ENCODE data around the gene UHRF2. TPM values are rescaled to one million over a fixed set of nuclear protein-coding genes. Genes with fewer than 3 reads are reported as not detected.
"Not testable (repeated sequence)": the region's sequence is repeated elsewhere in the genome, so short reads cannot be mapped to it uniquely, and the experiment has no call there.

Gene UHRF2
- total RNA-seq, 6 experiments from 2014 or later = 23.3 to 34.9 (median 26.2) TPM

- Mint-ChIP-seq H3K4me3 (peak overlapping the region; percentile 67; the same call in 1 of the 2 replicates), H3K36me3 (ENCODE audit: low read depth) (peaks cover 23% of the 10 kb centered on the region), H3K9me3 (peaks cover 20% of the 10 kb centered on the region), H3K27ac (peak overlapping the region; percentile 68), H3K27me3 (ENCODE audit: insufficient read depth) (no peaks in the 10 kb centered on the region; the same call in none of the 2 replicates), H3K4me1 (ENCODE audit: low read depth) (peaks cover 21% of the 10 kb centered on the region)
- TF ChIP-seq CTCF (IDR thresholded peaks at IDR 0.05) = no peak
- peak; percentile 42 for DNase-seq
These were observed 112.5 kb downstream of the UHRF2 start for GRCh38 chr9:6525326-6526045.

- no peaks in the 10 kb centered on the region for H3K9me3 Mint-ChIP-seq
- no peak overlapping the region for H3K27ac Mint-ChIP-seq
- H3K36me3 Mint-ChIP-seq (ENCODE audit: low read depth) = no peaks in the 10 kb centered on the region
- peaks cover 6% of the 10 kb centered on the region for H3K4me1 Mint-ChIP-seq (ENCODE audit: low read depth)
- DNase-seq = no peak
- no peak for TF ChIP-seq CTCF (IDR thresholded peaks at IDR 0.05)
- peaks cover under 1% of the 10 kb centered on the region; the same call in 1 of the 2 replicates for H3K27me3 Mint-ChIP-seq (ENCODE audit: insufficient read depth)
- no peak overlapping the region for H3K4me3 Mint-ChIP-seq
These were observed 122.6 kb downstream of the UHRF2 start for GRCh38 chr9:6535594-6535993.

DNA sequence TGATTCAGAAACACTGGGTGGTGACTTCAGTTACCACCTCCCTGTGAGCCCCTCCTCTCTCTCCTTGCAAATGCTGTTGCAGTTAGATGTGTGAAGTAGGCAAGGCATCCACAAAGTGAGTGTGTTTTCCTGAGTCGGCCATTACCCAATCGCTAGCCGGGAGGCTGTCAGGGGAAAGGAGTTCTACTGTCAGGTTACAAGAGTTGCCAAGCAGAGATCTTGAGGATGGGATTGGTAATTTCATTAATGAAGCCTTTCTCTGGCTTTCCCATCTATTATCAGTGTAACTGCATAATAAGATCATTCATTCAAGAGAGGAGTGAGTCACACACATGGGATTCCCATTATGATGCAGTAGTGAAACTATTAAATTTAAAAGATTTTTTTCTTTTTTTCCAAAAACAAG lies 125.7 kb downstream of the UHRF2 start:
- H3K27ac Mint-ChIP-seq = no peak overlapping the region
- H3K27me3 Mint-ChIP-seq (ENCODE audit: insufficient read depth) = no peaks in the 10 kb centered on the region
- no peak overlapping the region for H3K4me3 Mint-ChIP-seq
- TF ChIP-seq CTCF (IDR thresholded peaks at IDR 0.05) = no peak
- H3K36me3 Mint-ChIP-seq (ENCODE audit: low read depth) = no peaks in the 10 kb centered on the region
- no peaks in the 10 kb centered on the region for H3K9me3 Mint-ChIP-seq
- peaks cover 6% of the 10 kb centered on the region for H3K4me1 Mint-ChIP-seq (ENCODE audit: low read depth)
- no peak for DNase-seq

DNA sequence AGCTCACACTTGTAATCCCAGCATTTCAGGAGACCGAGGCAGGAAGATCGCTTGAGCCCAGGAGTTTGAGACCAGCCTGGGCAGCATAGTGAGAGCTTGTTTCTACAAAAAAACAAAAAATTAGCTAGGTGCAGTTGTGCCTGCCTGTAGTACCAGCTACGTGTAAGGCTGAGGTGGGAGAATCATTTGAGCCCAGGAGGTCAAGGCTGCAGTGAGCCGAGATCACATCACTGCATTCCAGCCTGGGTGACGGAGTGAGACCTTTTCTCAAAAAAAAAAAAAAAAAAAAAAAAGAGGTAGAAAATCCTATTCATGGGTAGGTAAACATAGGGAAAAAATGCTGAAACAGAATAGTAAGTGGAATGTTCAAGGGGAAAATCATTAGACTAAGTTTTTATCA lies 129.6 kb downstream of the UHRF2 start:
- not testable (repeated sequence) for H3K36me3 Mint-ChIP-seq (ENCODE audit: low read depth); H3K9me3 Mint-ChIP-seq; DNase-seq; H3K27me3 Mint-ChIP-seq (ENCODE audit: insufficient read depth); H3K4me1 Mint-ChIP-seq (ENCODE audit: low read depth); H3K27ac Mint-ChIP-seq; H3K4me3 Mint-ChIP-seq

GRCh38 chr9:6543204-6543603 lies 130.2 kb downstream of the UHRF2 start:
- H3K36me3 Mint-ChIP-seq (ENCODE audit: low read depth) = no peaks in the 10 kb centered on the region
- peaks cover 6% of the 10 kb centered on the region for H3K4me1 Mint-ChIP-seq (ENCODE audit: low read depth)
- no peak for DNase-seq
- H3K9me3 Mint-ChIP-seq = no peaks in the 10 kb centered on the region
- H3K27me3 Mint-ChIP-seq (ENCODE audit: insufficient read depth) = no peaks in the 10 kb centered on the region
- H3K27ac Mint-ChIP-seq = no peak overlapping the region
- H3K4me3 Mint-ChIP-seq = no peak overlapping the region
- no peak for TF ChIP-seq CTCF (IDR thresholded peaks at IDR 0.05)

DNA sequence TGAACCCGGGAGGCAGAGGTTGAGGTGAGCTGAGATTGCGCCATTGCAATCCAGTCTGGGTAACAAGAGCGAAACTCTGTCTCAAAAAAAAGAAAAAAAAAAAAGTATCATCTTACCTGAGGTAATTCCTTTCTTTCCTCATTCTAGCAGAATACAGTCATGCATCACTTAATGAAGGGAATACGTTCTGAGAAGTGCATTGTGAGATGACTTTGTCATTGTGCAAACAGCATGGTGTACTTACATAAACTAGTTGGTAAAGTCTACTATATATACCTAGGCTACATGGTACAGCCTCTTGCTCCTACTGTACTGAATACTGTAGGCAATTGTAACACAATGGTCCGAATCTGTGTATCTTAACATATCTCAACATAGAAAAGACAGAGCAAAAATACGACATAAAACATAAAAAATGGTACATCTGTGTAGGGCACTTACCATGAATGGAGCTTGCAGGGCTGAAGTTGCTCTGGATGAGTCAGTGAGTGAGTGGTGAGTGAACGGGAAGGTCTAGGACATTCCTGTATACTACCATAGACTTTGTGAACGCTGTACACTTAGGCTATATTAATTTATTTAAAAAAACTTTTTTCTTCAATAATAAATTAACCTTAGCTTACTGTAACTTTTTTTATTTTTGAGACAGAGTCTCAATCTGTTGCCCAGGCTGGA lies 132.2 kb downstream of the UHRF2 start:
- peaks cover 3% of the 10 kb centered on the region; the same call in 1 of the 2 replicates for H3K27me3 Mint-ChIP-seq (ENCODE audit: insufficient read depth)
- peaks cover 6% of the 10 kb centered on the region; the same call in 1 of the 2 replicates for H3K4me1 Mint-ChIP-seq (ENCODE audit: low read depth)
- H3K36me3 Mint-ChIP-seq (ENCODE audit: low read depth) = no peaks in the 10 kb centered on the region
- no peak for DNase-seq
- no peak for TF ChIP-seq CTCF (IDR thresholded peaks at IDR 0.05)
- no peaks in the 10 kb centered on the region for H3K9me3 Mint-ChIP-seq
- H3K4me3 Mint-ChIP-seq = no peak overlapping the region
- no peak overlapping the region for H3K27ac Mint-ChIP-seq
